H1 (cell line): ENCODE measurements around the gene POC1B. TPM values are rescaled to one million over a fixed set of nuclear protein-coding genes. Genes with fewer than 3 reads are reported as not detected.

ENCODE experiments used
- CTCF ChIA-PET: fragments of 300-600 bp; sonication (Branson Sonifier 250); formaldehyde crosslinking; loops from one replicate; lab custom pipeline; 2021; ENCODE audit not compliant: partially characterized antibody; lab: Charles Lee
- POLR2A ChIA-PET: fragments of 300-600 bp; sonication (Branson Sonifier 250); formaldehyde crosslinking; loops from one replicate; lab custom pipeline; 2021; ENCODE audit warnings: inconsistent platforms; ENCODE audit not compliant: partially characterized antibody; lab: Charles Lee
- DNase-seq, 2 experiments: peaks; one replicate each; pipeline versions ENCODE4 v3.0.0 to v3.0.0-alpha.2; 2010 to 2022; ENCODE audit warnings: low spot score in 2 of 2, low read depth in 1 of 2, mixed read lengths in 1 of 2
- FAIRE-seq: peaks from 2 replicates; lab custom pipeline; 2011; peaks lifted over from hg19 to GRCh38; lab: Jason Lieb, UNC
- H2AFZ ChIP-seq: 2 replicates; pipeline ENCODE4 v1.8.1; 2012; ENCODE audit warnings: low read length, inconsistent platforms
- H2AK5ac ChIP-seq: 2 replicates; pipeline ENCODE4 v1.6.1; 2013; ENCODE audit warnings: low read depth, low read length
- H2BK120ac ChIP-seq: replicated peaks from 2 replicates; pipeline ENCODE3; 2013; ENCODE audit warnings: low read depth, low read length, inconsistent platforms
- H2BK12ac ChIP-seq: 2 replicates; pipeline ENCODE4 v1.6.1; 2013; ENCODE audit warnings: low read depth, low read length
- H2BK15ac ChIP-seq: 2 replicates; pipeline ENCODE4 v1.6.1; 2013; ENCODE audit warnings: low read length
- H2BK20ac ChIP-seq: 2 replicates; pipeline ENCODE4 v1.6.1; 2013; ENCODE audit warnings: low read length
- H2BK5ac ChIP-seq: 2 replicates; pipeline ENCODE4 v1.6.1; 2013; ENCODE audit warnings: low read depth, low read length
- H3K14ac ChIP-seq: 2 replicates; pipeline ENCODE4 v1.6.1; 2013; ENCODE audit warnings: inconsistent platforms; ENCODE audit not compliant: insufficient read length
- H3K18ac ChIP-seq: 2 replicates; pipeline ENCODE4 v1.6.1; 2013; ENCODE audit warnings: low read length; ENCODE audit errors: extremely low read depth
- H3K23ac ChIP-seq: 2 replicates; pipeline ENCODE4 v1.6.1; 2013; ENCODE audit warnings: inconsistent platforms; ENCODE audit not compliant: insufficient read length
- H3K23me2 ChIP-seq: 2 replicates; pipeline ENCODE4 v1.6.1; 2013; ENCODE audit warnings: low read depth, low read length
- H3K27ac ChIP-seq: 2 replicates; pipeline ENCODE4 v1.6.1; 2011; ENCODE audit warnings: low read depth, low read length, inconsistent platforms
- H3K27me3 ChIP-seq, 4 experiments: replicated peaks in 1 of 4; 1 replicate in 1 of 4; 2 replicates in 3 of 4; pipeline versions ENCODE4 v1.6.1 to v1.8.1; 2011 to 2013; ENCODE audit warnings: low read length in 3 of 4, mild to moderate bottlenecking in 3 of 4, inconsistent platforms in 2 of 4, mixed read lengths in 2 of 4, moderate library complexity in 1 of 4; ENCODE audit not compliant: control insufficient read depth in 3 of 4, insufficient read depth in 3 of 4; ENCODE audit errors: extremely low read depth in 1 of 4
- H3K36me3 ChIP-seq, 4 experiments: 2 replicates each; pipeline versions ENCODE4 v1.6.1 to v1.8.1; 2011 to 2013; ENCODE audit warnings: mild to moderate bottlenecking in 4 of 4, low read length in 3 of 4, moderate library complexity in 2 of 4, control low read depth in 1 of 4, inconsistent platforms in 1 of 4; ENCODE audit not compliant: insufficient read depth in 4 of 4, control insufficient read depth in 2 of 4
- H3K4ac ChIP-seq: replicated peaks from 2 replicates; pipeline ENCODE3; 2013; ENCODE audit warnings: low read length, low read depth, mixed read lengths, inconsistent platforms; ENCODE audit not compliant: insufficient read length
- H3K4me1 ChIP-seq, 4 experiments: replicated peaks in 1 of 4; 1 replicate in 1 of 4; 2 replicates in 3 of 4; pipeline versions ENCODE4 v1.6.1 to v1.8.1; 2011 to 2013; ENCODE audit warnings: low read length in 3 of 4, inconsistent platforms in 2 of 4, mixed read lengths in 1 of 4; ENCODE audit not compliant: insufficient read depth in 4 of 4, control insufficient read depth in 3 of 4
- H3K4me2 ChIP-seq, 2 experiments: 2 replicates each; pipeline versions ENCODE4 v1.6.1 to v1.8.1; 2011 to 2013; ENCODE audit warnings: low read depth in 2 of 2, low read length in 2 of 2, control low read depth in 1 of 2, inconsistent platforms in 1 of 2, mild to moderate bottlenecking in 1 of 2; ENCODE audit not compliant: insufficient read depth in 1 of 2
- H3K4me3 ChIP-seq, 4 experiments: fragments of 200-600, 300-600 bp in 1 of 4; sonication (generic), shearing (Covaris generic), sonication (Bioruptor Twin) in 1 of 4; 2 replicates each; pipeline versions ENCODE4 v1.5.1 to v1.8.1; 2011 to 2016; ENCODE audit warnings: low read length in 4 of 4, low read depth in 3 of 4, control low read depth in 2 of 4, inconsistent platforms in 2 of 4, mild to moderate bottlenecking in 2 of 4, mixed read lengths in 1 of 4, moderate library complexity in 1 of 4; ENCODE audit not compliant: insufficient read depth in 2 of 4; ENCODE audit errors: extremely low read depth in 1 of 4
- H3K56ac ChIP-seq: replicated peaks from 2 replicates; pipeline ENCODE3; 2013; ENCODE audit warnings: low read depth, mild to moderate bottlenecking, mixed read lengths, low read length, inconsistent platforms; ENCODE audit not compliant: insufficient read length
- H3K79me1 ChIP-seq: 2 replicates; pipeline ENCODE4 v1.6.1; 2013; ENCODE audit warnings: low read depth, low read length, control low read depth
- H3K79me2 ChIP-seq, 2 experiments: 2 replicates each; pipeline versions ENCODE4 v1.6.1 to v1.8.1; 2012 to 2013; ENCODE audit warnings: low read length in 2 of 2, mild to moderate bottlenecking in 2 of 2, inconsistent platforms in 1 of 2; ENCODE audit not compliant: insufficient read depth in 2 of 2, control insufficient read depth in 1 of 2
- H3K9ac ChIP-seq, 4 experiments: replicated peaks in 1 of 4; 1 replicate in 1 of 4; 2 replicates in 3 of 4; pipeline versions ENCODE4 v1.6.1 to v1.8.1; 2011 to 2013; ENCODE audit warnings: low read depth in 3 of 4, low read length in 3 of 4, control low read depth in 2 of 4, mild to moderate bottlenecking in 2 of 4, moderate library complexity in 2 of 4, inconsistent platforms in 1 of 4; ENCODE audit errors: extremely low read depth in 1 of 4
- H3K9me3 ChIP-seq, 2 experiments: 2 replicates each; pipeline versions ENCODE4 v1.6.1 to v1.8.1; 2012 to 2013; ENCODE audit warnings: mild to moderate bottlenecking in 2 of 2, moderate library complexity in 2 of 2, control low read depth in 1 of 2, inconsistent platforms in 1 of 2, low read depth in 1 of 2, low read length in 1 of 2, mixed read lengths in 1 of 2; ENCODE audit not compliant: insufficient read depth in 2 of 2
- H4K20me1 ChIP-seq, 2 experiments: replicated peaks in 1 of 2; 2 replicates each; pipeline versions ENCODE3 to v1.8.1; 2011 to 2013; ENCODE audit warnings: inconsistent platforms in 2 of 2, low read length in 2 of 2, mild to moderate bottlenecking in 1 of 2; ENCODE audit not compliant: insufficient read depth in 2 of 2, control insufficient read depth in 1 of 2
- H4K5ac ChIP-seq: 2 replicates; pipeline ENCODE4 v1.6.1; 2013; ENCODE audit warnings: low read length, low read depth, mixed read lengths, inconsistent platforms; ENCODE audit not compliant: insufficient read length
- H4K8ac ChIP-seq: 2 replicates; pipeline ENCODE4 v1.8.0; 2013; ENCODE audit warnings: mild to moderate bottlenecking, moderate library complexity, low read length, inconsistent platforms; ENCODE audit not compliant: insufficient read depth; ENCODE audit errors: extremely low read depth
- H4K91ac ChIP-seq: replicated peaks from 2 replicates; pipeline ENCODE3; 2013; ENCODE audit warnings: low read length, mixed read lengths, inconsistent platforms; ENCODE audit not compliant: insufficient read length
- BACH1 ChIP-seq: IDR thresholded peaks from 2 replicates; pipeline ENCODE4 v1.6.1; 2012; ENCODE audit warnings: low read length, improper control_type of control experiment
- CREB1 ChIP-seq: IDR thresholded peaks from 2 replicates; pipeline ENCODE4 v1.6.1; 2012; ENCODE audit warnings: inconsistent platforms
- EGR1 ChIP-seq: IDR thresholded peaks from 2 replicates; pipeline ENCODE4 v1.6.1; 2011; ENCODE audit warnings: low read depth, low read length, borderline replicate concordance
- KDM1A ChIP-seq: fragments of 200-600, 300-600 bp; sonication (generic); IDR thresholded peaks from 2 replicates; pipeline ENCODE4 v1.7.1; 2016; ENCODE audit warnings: mild to moderate bottlenecking, low read length, borderline replicate concordance
- POLR2AphosphoS5 ChIP-seq: IDR thresholded peaks from 2 replicates; pipeline ENCODE4 v1.6.1; 2011; ENCODE audit warnings: low read depth, low read length
- RFX5 ChIP-seq: IDR thresholded peaks from 2 replicates; pipeline ENCODE4 v1.6.1; 2011; ENCODE audit warnings: low read depth, low read length, improper control_type of control experiment, borderline replicate concordance
- SIX5 ChIP-seq: IDR thresholded peaks from 2 replicates; pipeline ENCODE4 v1.6.1; 2011; ENCODE audit warnings: mild to moderate bottlenecking, low read depth, low read length
- SUZ12 ChIP-seq: fragments of 200-600 bp; sonication (generic); IDR thresholded peaks from 2 replicates; pipeline ENCODE4 v1.6.1; 2012; ENCODE audit warnings: mild to moderate bottlenecking, inconsistent platforms, low read length, moderate library complexity, mixed read lengths
- WGBS, 2 experiments: shearing (Covaris generic) in 1 of 2; methylation state at CpG; one replicate each; pipeline versions ENCODE4 v1.1.6 to v1.1.7; 2013 to 2015; ENCODE audit warnings: low lambda C conversion rate in 2 of 2, mixed read lengths in 2 of 2, inconsistent platforms in 1 of 2, low coverage in 1 of 2, missing lambda C conversion rate in 1 of 2; ENCODE audit not compliant: insufficient replicate concordance in 2 of 2, insufficient coverage in 1 of 2, insufficient read length in 1 of 2; ENCODE audit errors: extremely low coverage in 1 of 2, missing lambda C conversion rate in 1 of 2; 5-methylcytosine and 5-hydroxymethylcytosine counted together
- polyA plus RNA-seq, 7 experiments: library from polyadenylated mRNA; depleted of rRNA in 3 of 7; stranded (reverse) in 5 of 7; unstranded in 2 of 7; fragments of >200 nt in 5 of 7; fragments of 200-250 nt in 2 of 7; gene quantifications; 1 replicate in 5 of 7; 2 replicates in 1 of 7; 4 replicates in 1 of 7; pipeline versions ENCODE4 v1.2.1 to v1.2.3, GENCODE V29; 2011 to 2013; ENCODE audit warnings: missing spikeins in 2 of 7, mixed read lengths in 2 of 7
- total RNA-seq: library from RNA; stranded (reverse); fragmentation: NEBNext Ultra II Directional; extraction: Animal tissue kit (Norgen Biotek cat#: 25700); gene quantifications from 2 replicates; pipeline ENCODE4 v1.2.1, GENCODE V29; 2021

Gene POC1B
- total and polyA plus RNA-seq, 2 of the 8 experiments (the other 6 are each of a cell fraction or from before 2014, with no cell fraction given), result 7.5 to 16.3 TPM

DNA sequence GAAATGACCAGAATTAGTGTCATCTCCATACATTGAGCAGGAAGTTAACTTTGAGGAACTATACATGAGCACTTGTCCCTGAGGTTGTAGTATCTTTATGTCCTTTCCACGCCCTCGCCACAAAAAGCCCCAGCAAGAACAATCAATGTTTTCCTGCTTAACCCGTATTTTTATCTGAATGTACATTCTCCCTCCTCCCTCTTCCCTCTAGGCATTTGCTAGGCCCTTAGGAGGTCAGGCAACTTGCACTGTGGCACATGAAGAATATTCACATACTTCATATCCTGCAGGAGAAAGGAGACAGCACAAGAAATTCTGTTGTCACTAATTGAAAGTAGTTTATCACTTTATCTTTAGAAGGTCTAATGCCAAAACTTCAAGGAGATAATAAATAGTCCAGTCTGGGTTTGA, 155.4 kb downstream of the POC1B start:
- ChIA-PET CTCF (no interaction called here), POLR2A (interaction anchor here (0.6 kb wide), 1 partner anchor 14 kb away, joined by 3 read pairs; no protein-coding TSS in a partner anchor)
- no peaks in the 10 kb centered on the region for H3K27me3 ChIP-seq
- peaks cover 0 to 4% (median 0%) of the 10 kb centered on the region in 4 experiments; a peak in 1 of 7 replicates for H3K4me1 ChIP-seq
- no peak overlapping the region for H3K14ac ChIP-seq
- no peak overlapping the region for H4K91ac ChIP-seq
- no peak overlapping the region for H3K56ac ChIP-seq
- no peak overlapping the region for H2BK5ac ChIP-seq
- H2BK12ac ChIP-seq, result no peak overlapping the region
- no peaks in the 10 kb centered on the region for H3K23me2 ChIP-seq
- H3K4me3 ChIP-seq, result no peak overlapping the region
- no peaks in the 10 kb centered on the region for H3K79me1 ChIP-seq
- no peak overlapping the region for H3K23ac ChIP-seq
- FAIRE-seq, result no peak
- H2AK5ac ChIP-seq, result no peak overlapping the region
- H2AFZ ChIP-seq, result no peak overlapping the region
- no peak overlapping the region for H4K5ac ChIP-seq
- H4K20me1 ChIP-seq, result no peaks in the 10 kb centered on the region
- no peak for DNase-seq
- H3K79me2 ChIP-seq, result no peaks in the 10 kb centered on the region
- 88% methylated on average over 3 of the region's 3 CpGs; no CpG with 5 or more reads in 1 of the 2 experiments for WGBS, 2 experiments
- no peak overlapping the region for H3K4me2 ChIP-seq
- no peak overlapping the region for H2BK20ac ChIP-seq
- H3K36me3 ChIP-seq, result no peaks in the 10 kb centered on the region
- no peaks in the 10 kb centered on the region for H3K9me3 ChIP-seq
- no peak overlapping the region for H3K4ac ChIP-seq
- H2BK120ac ChIP-seq, result no peak overlapping the region
- no peak overlapping the region for H2BK15ac ChIP-seq
- no peak overlapping the region for H3K18ac ChIP-seq
- H3K27ac ChIP-seq, result no peak overlapping the region
- H4K8ac ChIP-seq, result no peak overlapping the region
- H3K9ac ChIP-seq, result no peak overlapping the region
- TF ChIP-seq POLR2AphosphoS5 (no peak), RFX5 (no peak), SUZ12 (no peak), SIX5 (no peak), EGR1 (no peak), CREB1 (no peak), BACH1 (no peak), KDM1A (no peak)
